ENCODE data around the gene CBS. TPM values are rescaled to one million over a fixed set of nuclear protein-coding genes. Genes with fewer than 3 reads are reported as not detected.
"Not testable (repeated sequence)": the region's sequence is repeated elsewhere in the genome, so short reads cannot be mapped to it uniquely, and the experiment has no call there.

The CBS gene
- total RNA-seq, 1 donor from 2014 or later, result 5.5 TPM

DNA sequence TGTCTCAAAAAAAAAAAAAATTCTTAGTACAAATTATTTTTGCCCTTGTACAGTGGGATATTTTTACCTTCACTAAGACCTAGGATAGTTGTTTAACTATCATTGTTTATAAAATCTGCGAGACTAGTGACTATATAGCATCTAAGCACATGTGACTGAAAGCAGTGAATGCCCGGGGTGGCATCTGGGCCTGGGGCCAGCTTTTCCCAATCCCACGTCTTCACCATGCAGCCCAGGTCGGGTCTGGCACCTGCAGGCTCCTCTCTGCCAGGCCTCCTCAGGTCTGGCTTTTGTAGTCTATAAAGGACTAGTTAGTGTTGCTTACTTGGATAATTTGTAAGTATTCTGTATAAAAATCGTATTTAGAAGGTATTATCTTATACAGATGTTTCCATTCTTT lies 40.8 kb downstream of the CBS start:
- ATAC-seq (no peak), DNase-seq (ENCODE audit: missing footprints) (no peak)
- intact Hi-C loops (cut with DNase I), result no loop called here

GRCh38 chr21:43034101-43034500 lies 41.5 kb downstream of the CBS start:
- no peak for DNase-seq (ENCODE audit: missing footprints)
- no peak for ATAC-seq
- intact Hi-C loops (cut with DNase I), result no loop called here

- intact Hi-C loops (cut with DNase I), result no loop called here
- ATAC-seq, result no peak
- DNase-seq (ENCODE audit: missing footprints), result no peak
Observed at GRCh38 chr21:43031121-43031619, 44.5 kb downstream of the CBS start.

GRCh38 chr21:43029785-43030184 lies 45.9 kb downstream of the CBS start:
- intact Hi-C loops (cut with DNase I), result no loop called here
- no peak for DNase-seq (ENCODE audit: missing footprints)
- no peak for ATAC-seq

DNA sequence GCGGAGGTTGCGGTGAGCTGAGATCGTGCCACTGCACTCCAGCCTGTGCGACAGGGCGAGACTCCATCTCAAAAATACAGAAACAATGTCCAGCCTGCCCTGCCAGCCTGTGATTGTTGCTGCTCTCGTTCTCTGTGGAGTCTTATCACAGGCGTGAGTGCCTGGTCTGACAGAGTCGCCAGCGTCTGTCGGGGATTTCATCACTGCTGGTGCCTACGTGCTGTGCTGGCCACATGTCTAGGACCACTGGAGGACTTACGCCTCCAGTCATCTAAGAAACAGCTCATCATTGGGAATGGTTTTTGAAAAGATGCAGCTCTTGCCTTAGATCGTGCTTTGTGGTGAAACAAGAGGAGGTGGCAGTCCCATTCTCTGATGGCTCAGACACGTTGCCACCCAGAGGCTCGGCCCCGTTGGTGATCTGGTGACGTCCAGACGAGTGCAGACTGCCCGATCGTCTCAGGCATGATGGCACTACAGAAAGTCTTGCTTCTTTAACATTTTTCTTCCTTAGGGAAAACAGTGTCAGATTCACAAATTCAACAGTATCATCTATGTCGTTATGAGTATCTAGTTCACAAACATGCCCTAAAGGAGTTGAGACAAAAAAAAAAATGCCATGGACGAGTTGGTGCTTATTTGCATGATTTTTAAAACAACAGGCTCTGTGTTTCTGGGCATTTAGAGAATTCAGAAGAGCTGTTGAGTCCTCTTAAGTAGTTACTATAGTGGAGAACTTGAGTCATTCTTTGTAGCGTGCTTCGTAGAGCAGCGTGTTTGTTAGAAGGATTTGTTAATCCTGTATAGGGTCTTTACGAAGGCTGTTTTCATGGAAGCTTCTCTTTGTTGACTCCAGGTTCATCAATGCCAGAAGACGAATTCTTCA lies 47.5 kb downstream of the CBS start:
- intact Hi-C loops (cut with DNase I), result no loop called here
- no peak for DNase-seq (ENCODE audit: missing footprints)
- ATAC-seq, result peak; percentile 59

DNA sequence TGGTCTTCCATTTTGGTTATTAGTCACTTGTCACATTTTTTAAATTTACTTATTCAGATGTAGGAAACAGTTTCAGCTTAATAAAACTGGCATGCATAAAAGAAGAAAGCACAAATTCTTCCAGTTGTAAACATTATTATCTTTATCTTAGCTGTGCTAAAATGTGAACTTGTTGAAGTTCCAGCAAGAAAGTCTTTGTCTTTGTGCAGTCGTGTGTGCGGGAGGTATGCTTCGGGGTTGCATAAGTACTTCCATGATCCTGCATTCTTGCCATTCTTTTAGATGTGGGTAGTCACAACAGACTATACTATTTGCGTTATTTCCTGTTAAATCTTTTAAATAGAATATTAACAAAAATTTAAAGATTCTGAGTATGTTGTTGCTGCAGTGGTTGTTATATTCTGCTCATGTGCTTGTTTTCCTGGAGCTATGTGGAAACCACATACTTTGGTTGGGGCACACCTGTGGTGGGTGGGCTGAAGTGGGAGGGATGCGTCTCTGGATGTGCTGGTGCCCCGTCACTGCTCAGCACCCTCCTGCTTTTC lies 49.9 kb downstream of the CBS start:
- no peak for DNase-seq (ENCODE audit: missing footprints)
- no peak for ATAC-seq
- intact Hi-C loops (cut with DNase I), result no loop called here

GRCh38 chr21:43024439-43025136 lies 51.0 kb downstream of the CBS start:
- DNase-seq (ENCODE audit: missing footprints) (no peak), ATAC-seq (no peak)
- intact Hi-C loops (cut with DNase I), result no loop called here

DNA sequence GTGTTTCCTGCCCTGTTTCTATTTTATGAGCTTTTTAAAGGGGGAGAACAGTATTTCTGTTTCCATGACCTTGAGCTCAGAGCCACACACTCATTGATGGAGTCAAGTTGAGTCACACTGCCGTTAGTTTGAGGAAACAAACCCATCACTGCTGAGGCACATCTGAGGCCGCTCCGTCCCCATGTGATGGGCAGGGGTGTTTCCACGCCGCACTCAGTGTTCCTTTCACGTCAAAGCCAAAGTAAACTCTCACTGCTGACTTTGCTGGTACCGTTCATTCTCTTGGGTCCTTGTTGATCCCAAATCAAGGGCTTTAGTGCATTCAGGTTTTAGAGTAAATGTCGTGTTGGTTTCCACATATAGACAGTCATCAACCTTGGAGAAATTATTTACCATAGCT lies 52.5 kb downstream of the CBS start:
- intact Hi-C loops (cut with DNase I), result no loop called here
- ATAC-seq (no peak), DNase-seq (ENCODE audit: missing footprints) (no peak)

DNA sequence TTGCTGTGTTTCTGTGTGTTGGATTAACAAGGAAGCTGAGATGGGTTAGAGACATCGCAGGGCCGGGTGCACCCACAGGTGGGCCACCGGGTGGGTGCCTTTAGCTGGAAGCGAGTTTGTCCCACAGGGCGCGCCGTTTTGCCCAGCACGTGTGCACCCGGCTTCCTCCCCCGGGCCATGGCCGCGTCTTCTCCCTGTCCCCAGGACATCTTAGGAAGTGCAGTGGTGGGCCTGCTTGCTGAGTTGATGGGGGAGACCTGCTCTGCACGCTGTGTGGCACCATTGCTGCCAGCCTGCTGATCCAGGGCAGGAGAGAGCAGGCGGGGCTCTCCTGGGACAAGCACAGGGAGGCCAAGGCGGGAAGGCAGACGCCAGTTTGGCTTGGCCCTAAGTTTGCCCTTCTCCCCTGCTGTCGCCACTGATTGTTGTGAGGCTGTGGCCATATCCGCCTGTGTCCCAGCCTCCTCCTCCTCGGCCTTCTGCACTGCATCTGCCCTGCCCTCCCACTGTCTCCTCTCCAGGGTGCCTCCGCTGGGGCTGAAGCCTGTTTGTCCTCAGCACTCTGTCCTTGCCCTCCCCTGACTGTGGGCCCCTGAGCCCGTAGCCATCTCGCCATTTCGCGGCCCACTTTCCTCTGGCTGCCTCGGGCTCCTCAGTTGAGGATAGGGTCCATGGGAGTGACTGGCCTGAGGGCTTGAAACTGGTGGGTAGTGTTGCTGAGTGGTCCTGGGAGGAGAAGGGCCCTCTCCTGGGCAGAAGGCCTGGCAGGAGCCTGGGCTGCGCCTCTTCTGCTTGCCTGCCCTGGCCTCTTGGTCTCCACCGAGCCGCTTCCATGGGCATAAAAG lies 53.7 kb downstream of the CBS start:
- ATAC-seq (no peak), DNase-seq (ENCODE audit: missing footprints) (no peak)
- intact Hi-C loops (cut with DNase I), result no loop called here

- intact Hi-C loops (cut with DNase I), result no loop called here
- DNase-seq (ENCODE audit: missing footprints) (no peak), ATAC-seq (no peak)
Observed at GRCh38 chr21:43021191-43021590, 54.4 kb downstream of the CBS start.

DNA sequence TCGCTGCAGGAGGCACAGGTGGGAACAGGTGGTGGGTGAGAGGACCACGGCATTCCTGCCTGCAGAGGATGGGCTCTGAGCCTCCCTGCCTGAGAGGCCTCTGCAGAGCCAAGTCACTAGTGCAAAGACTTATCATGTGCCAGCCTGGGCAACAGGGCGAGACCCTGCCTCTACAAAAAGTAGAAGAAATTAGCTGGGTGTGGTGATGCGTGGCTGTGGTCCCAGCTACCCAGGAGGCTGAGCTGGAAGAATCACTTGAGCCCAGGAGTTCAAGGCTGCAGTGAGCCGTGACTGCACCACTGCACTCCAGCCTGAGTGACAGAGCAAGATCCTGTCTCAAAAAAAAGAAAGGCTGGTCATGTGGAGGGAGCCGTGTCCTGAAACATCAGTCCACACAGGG lies 54.9 kb downstream of the CBS start:
- intact Hi-C loops (cut with DNase I), result no loop called here
- DNase-seq (ENCODE audit: missing footprints) (no peak), ATAC-seq (no peak)

- no peak for DNase-seq (ENCODE audit: missing footprints)
Observed at GRCh38 chr21:43020177-43020576, 55.5 kb downstream of the CBS start.

GRCh38 chr21:43018519-43018918 lies 57.1 kb downstream of the CBS start:
- intact Hi-C loops (cut with DNase I), result no loop called here
- DNase-seq (ENCODE audit: missing footprints) (no peak), ATAC-seq (no peak)

More at GRCh38 chr21:43020177-43020576, 55.5 kb downstream of the CBS start:
- intact Hi-C loops (cut with DNase I), result no loop called here
- no peak for ATAC-seq

DNA sequence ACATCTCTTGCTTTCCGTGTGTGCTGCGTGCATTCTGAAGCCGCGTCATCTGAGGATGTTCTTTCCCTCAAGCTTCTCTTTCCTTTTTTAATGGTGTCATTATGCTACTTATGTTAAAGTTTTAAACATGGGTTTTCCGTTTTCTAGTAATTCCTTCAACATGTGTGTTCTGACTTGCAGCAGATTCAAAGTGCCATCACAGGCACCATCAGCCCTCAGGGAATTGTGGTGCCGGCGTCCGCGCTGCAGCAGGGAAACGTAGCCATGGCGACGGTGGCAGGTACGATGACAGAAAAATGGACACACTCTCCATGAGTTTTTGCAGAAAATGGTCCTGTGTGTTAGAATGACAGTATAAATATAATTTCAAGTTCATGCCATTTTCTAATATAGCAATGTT lies 58.9 kb downstream of the CBS start:
- ATAC-seq, result no peak
- DNase-seq (ENCODE audit: missing footprints), result no peak
- intact Hi-C loops (cut with DNase I), result no loop called here

- ATAC-seq (no peak), DNase-seq (ENCODE audit: missing footprints) (no peak)
- intact Hi-C loops (cut with DNase I), result no loop called here
Observed at GRCh38 chr21:43015906-43016540, 59.6 kb downstream of the CBS start.

- no peak for ATAC-seq
- intact Hi-C loops (cut with DNase I), result no loop called here
Observed at GRCh38 chr21:43012596-43012995, 63.0 kb downstream of the CBS start.

DNA sequence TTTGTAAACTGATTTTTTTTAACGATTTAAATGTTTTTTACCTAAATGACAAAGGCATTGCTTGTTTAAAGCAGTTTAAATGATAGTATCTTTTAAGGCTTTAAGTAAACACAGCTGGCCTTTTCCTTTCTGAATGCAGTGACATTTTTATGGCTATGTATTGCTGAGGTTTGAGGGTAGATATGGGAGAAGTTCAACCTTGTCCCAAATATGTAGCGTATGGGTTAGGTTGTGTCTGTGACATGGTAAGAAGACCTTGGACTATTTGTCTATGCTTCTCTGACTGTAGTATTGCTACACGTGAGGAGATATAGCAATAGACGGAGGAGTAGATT lies 68.8 kb downstream of the CBS start:
- ATAC-seq (no peak), DNase-seq (ENCODE audit: missing footprints) (no peak)
- intact Hi-C loops (cut with DNase I), result no loop called here

More at GRCh38 chr21:43012596-43012995, 63.0 kb downstream of the CBS start:
- DNase-seq (ENCODE audit: missing footprints), result no peak

GRCh38 chr21:43006051-43006873 lies 69.4 kb downstream of the CBS start:
- intact Hi-C loops (cut with DNase I); ATAC-seq; DNase-seq (ENCODE audit: missing footprints): not testable (repeated sequence)

Data from Right ventricle myocardium inferior (tissue), 1 donor.